GM12891 (cell line): ENCODE data around the gene FABP2.

Source experiments
- PAX5 ChIP-seq: IDR thresholded peaks from 2 replicates; pipeline ENCODE4 v1.6.1; 2011; ENCODE audit warnings: low read length, moderate library complexity, mild to moderate bottlenecking; ENCODE audit not compliant: insufficient read depth, severe bottlenecking
- POLR2A ChIP-seq: IDR thresholded peaks from 2 replicates; pipeline ENCODE4 v1.6.1; 2011; ENCODE audit warnings: low read depth, low read length, control low read depth
- POLR2AphosphoS5 ChIP-seq: IDR thresholded peaks from 2 replicates; pipeline ENCODE4 v1.6.1; 2011; ENCODE audit warnings: low read depth, low read length, control low read depth
- POU2F2 ChIP-seq: IDR thresholded peaks from 2 replicates; pipeline ENCODE4 v1.6.1; 2011; ENCODE audit warnings: low read depth, mild to moderate bottlenecking, control low read depth, low read length, moderate library complexity
- SPI1 ChIP-seq: IDR thresholded peaks from 2 replicates; pipeline ENCODE4 v1.6.1; 2011; ENCODE audit warnings: low read depth, low read length, control low read depth
- TAF1 ChIP-seq: IDR thresholded peaks from 2 replicates; pipeline ENCODE4 v1.6.1; 2011; ENCODE audit warnings: low read depth, low read length, control low read depth

DNA sequence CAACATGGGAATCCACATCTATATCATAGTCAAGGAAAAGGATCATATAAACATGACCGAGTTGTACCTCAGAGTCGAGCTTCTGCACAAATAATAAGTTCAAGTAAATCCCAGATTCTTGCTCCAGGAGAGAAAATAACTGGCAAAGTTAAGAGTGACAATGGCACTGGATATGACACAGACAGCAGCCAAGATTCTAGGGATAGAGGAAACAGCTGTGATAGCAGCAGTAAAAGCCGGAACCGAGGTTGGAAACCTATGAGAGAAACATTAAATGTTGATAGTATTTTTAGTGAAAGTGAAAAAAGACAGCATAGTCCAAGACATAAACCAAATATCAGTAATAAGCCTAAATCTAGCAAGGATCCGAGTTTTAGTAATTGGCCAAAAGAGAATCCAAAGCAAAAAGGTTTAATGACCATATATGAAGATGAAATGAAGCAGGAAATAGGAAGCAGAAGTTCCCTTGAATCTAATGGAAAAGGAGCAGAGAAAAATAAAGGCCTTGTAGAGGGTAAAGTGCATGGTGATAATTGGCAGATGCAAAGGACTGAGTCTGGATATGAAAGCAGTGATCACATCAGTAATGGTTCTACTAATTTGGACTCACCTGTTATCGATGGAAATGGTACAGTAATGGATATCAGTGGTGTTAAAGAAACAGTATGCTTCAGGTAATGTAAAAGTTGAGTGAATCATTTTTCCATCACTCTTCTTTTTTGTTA lies 50.4 kb downstream of the FABP2 start:
- TF ChIP-seq POLR2A (no peak), TAF1 (no peak), POLR2AphosphoS5 (no peak), POU2F2 (no peak), SPI1 (no peak), PAX5 (no peak)
